ENCODE measurements around the gene PLEKHD1.

PLEKHD1 gene

GRCh38 chr14:69468949-69469348, 15.6 kb upstream of the PLEKHD1 start:
- no peak for TF ChIP-seq PPARA (CRISPR knock-in tag; IDR thresholded peaks at IDR 0.05; ENCODE audit: borderline replicate concordance)
- TF ChIP-seq CSDC2 (CRISPR knock-in tag; IDR thresholded peaks at IDR 0.05) = no peak
- no peak for TF ChIP-seq ZC3H10 (CRISPR knock-in tag; IDR thresholded peaks at IDR 0.05)
- no peak for TF ChIP-seq GLIS3 (CRISPR knock-in tag; IDR thresholded peaks at IDR 0.05)
- no peak for TF ChIP-seq ZNF8 (CRISPR knock-in tag; IDR thresholded peaks at IDR 0.05)
- no peak for TF ChIP-seq BACH2 (CRISPR knock-in tag; IDR thresholded peaks at IDR 0.05; ENCODE audit: borderline replicate concordance)
- no peak for TF ChIP-seq ZFP3 (CRISPR knock-in tag; IDR thresholded peaks at IDR 0.05)
- no peak for TF ChIP-seq OSR1 (CRISPR knock-in tag; IDR thresholded peaks at IDR 0.05)
- no peak for TF ChIP-seq CSRNP3 (CRISPR knock-in tag; IDR thresholded peaks at IDR 0.05)
- TF ChIP-seq CREB5 (CRISPR knock-in tag; IDR thresholded peaks at IDR 0.05; ENCODE audit: low read depth) = no peak
- no peak for ATAC-seq

GRCh38 chr14:69471436-69471835, 13.1 kb upstream of the PLEKHD1 start:
- no peak for ATAC-seq
- no peak for TF ChIP-seq ZNF8 (CRISPR knock-in tag; IDR thresholded peaks at IDR 0.05)
- no peak for TF ChIP-seq ARNTL (CRISPR knock-in tag; IDR thresholded peaks at IDR 0.05; ENCODE audit: borderline replicate concordance, low read depth)
- TF ChIP-seq ZFP30 (CRISPR knock-in tag; IDR thresholded peaks at IDR 0.05) = no peak
- TF ChIP-seq OSR1 (CRISPR knock-in tag; IDR thresholded peaks at IDR 0.05) = no peak
- TF ChIP-seq PATZ1 (CRISPR knock-in tag; IDR thresholded peaks at IDR 0.05; ENCODE audit: borderline replicate concordance) = no peak
- no peak for TF ChIP-seq TOX (CRISPR knock-in tag; IDR thresholded peaks at IDR 0.05; ENCODE audit: borderline replicate concordance)
- TF ChIP-seq CSRNP3 (CRISPR knock-in tag; IDR thresholded peaks at IDR 0.05) = no peak
- no peak for TF ChIP-seq PPARA (CRISPR knock-in tag; IDR thresholded peaks at IDR 0.05; ENCODE audit: borderline replicate concordance)
- no peak for TF ChIP-seq ISL1 (CRISPR knock-in tag; IDR thresholded peaks at IDR 0.05)
- TF ChIP-seq CSDC2 (CRISPR knock-in tag; IDR thresholded peaks at IDR 0.05) = no peak
- no peak for TF ChIP-seq GLIS3 (CRISPR knock-in tag; IDR thresholded peaks at IDR 0.05)
- TF ChIP-seq TCF4 (CRISPR knock-in tag; IDR thresholded peaks at IDR 0.05; ENCODE audit: borderline replicate concordance) = no peak
- no peak for TF ChIP-seq BACH2 (CRISPR knock-in tag; IDR thresholded peaks at IDR 0.05; ENCODE audit: borderline replicate concordance)
- TF ChIP-seq ESRRG (CRISPR knock-in tag; IDR thresholded peaks at IDR 0.05) = no peak
- no peak for TF ChIP-seq ZFP3 (CRISPR knock-in tag; IDR thresholded peaks at IDR 0.05)
- TF ChIP-seq CREB5 (CRISPR knock-in tag; IDR thresholded peaks at IDR 0.05; ENCODE audit: low read depth) = no peak
- TF ChIP-seq POU6F1 (CRISPR knock-in tag; IDR thresholded peaks at IDR 0.05; ENCODE audit: borderline replicate concordance, low read depth) = no peak
- no peak for TF ChIP-seq TSHZ2 (CRISPR knock-in tag; IDR thresholded peaks at IDR 0.05)
- no peak for TF ChIP-seq ZNF565 (CRISPR knock-in tag; conservative IDR thresholded peaks at IDR 0.05; ENCODE audit: low read depth)
